D721Med (cell line): Measurements from ENCODE around the gene MATN3.
A peak's percentile ranks its signal among the peaks of the same experiment; 100 is the strongest.

Experiments used
- DNase-seq: peaks from one replicate; pipeline ENCODE4 v3.0.0; 2011; ENCODE audit warnings: low spot score; ENCODE audit not compliant: insufficient read length
- FAIRE-seq: peaks from 2 replicates; lab custom pipeline; 2011; peaks lifted over from hg19 to GRCh38; lab: Jason Lieb, UNC
- CTCF ChIP-seq: IDR thresholded peaks from 2 replicates; pipeline ENCODE4 v1.5.1; 2012; ENCODE audit warnings: mild to moderate bottlenecking, control low read depth; ENCODE audit not compliant: insufficient read depth; ENCODE audit errors: missing control alignments

MATN3 gene

GRCh38 chr2:19949071-19949470 lies 63.4 kb downstream of the MATN3 start:
- no peak for FAIRE-seq
- no peak for TF ChIP-seq CTCF
- no peak for DNase-seq

GRCh38 chr2:19947184-19947940 lies 65.1 kb downstream of the MATN3 start:
- no peak for TF ChIP-seq CTCF
- FAIRE-seq = no peak
- no peak for DNase-seq

- TF ChIP-seq CTCF = no peak
- FAIRE-seq (peak; percentile 80), DNase-seq (no peak)
Measured at GRCh38 chr2:19944205-19944845, 68.1 kb downstream of the MATN3 start.

GRCh38 chr2:19943189-19943588 lies 69.3 kb downstream of the MATN3 start:
- TF ChIP-seq CTCF = no peak
- FAIRE-seq (no peak), DNase-seq (no peak)

GRCh38 chr2:19942199-19942598 lies 70.3 kb downstream of the MATN3 start:
- FAIRE-seq (no peak), DNase-seq (no peak)
- no peak for TF ChIP-seq CTCF
